OCI-LY7 (cell line): ENCODE measurements around the gene RAP1A.

Experiments
- EZH2phosphoT487 ChIP-seq: fragments of 200-600 bp; sonication (generic); IDR thresholded peaks from 2 replicates; pipeline ENCODE4 v1.6.1; 2018; ENCODE audit warnings: low read depth, borderline replicate concordance, mild to moderate bottlenecking, mixed run types, antibody characterized with exemption, low read length, moderate library complexity, mixed read lengths
- TF ChIP-seq, protein P1 (sequence below): fragments of 200-600 bp; sonication (generic); conservative IDR thresholded peaks from 2 replicates; pipeline ENCODE4 v1.5.1; 2014; ENCODE audit warnings: mild to moderate bottlenecking, antibody characterized with exemption, low read length, moderate library complexity, mixed read lengths

DNA sequence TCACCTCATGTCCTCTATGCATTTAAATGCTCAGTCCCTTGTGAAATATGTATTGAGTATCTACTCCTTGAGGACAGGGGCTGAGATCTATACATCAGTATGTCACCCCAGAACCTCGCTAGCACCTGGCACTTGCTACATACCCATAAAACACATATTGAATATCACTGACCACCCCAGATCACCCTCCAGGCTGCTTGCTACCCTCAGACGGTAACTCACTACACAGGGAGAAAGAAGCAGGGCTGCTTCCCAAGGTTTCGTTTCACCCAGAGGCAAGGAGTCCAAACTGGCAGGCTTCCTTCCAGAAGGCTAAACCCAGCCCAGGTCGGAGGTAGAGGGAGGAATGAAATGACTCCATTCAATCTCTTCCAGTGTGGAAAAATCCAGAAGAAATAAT lies 111.1 kb downstream of the RAP1A start:
- TF ChIP-seq, protein P1, sequence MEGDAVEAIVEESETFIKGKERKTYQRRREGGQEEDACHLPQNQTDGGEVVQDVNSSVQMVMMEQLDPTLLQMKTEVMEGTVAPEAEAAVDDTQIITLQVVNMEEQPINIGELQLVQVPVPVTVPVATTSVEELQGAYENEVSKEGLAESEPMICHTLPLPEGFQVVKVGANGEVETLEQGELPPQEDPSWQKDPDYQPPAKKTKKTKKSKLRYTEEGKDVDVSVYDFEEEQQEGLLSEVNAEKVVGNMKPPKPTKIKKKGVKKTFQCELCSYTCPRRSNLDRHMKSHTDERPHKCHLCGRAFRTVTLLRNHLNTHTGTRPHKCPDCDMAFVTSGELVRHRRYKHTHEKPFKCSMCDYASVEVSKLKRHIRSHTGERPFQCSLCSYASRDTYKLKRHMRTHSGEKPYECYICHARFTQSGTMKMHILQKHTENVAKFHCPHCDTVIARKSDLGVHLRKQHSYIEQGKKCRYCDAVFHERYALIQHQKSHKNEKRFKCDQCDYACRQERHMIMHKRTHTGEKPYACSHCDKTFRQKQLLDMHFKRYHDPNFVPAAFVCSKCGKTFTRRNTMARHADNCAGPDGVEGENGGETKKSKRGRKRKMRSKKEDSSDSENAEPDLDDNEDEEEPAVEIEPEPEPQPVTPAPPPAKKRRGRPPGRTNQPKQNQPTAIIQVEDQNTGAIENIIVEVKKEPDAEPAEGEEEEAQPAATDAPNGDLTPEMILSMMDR, result no peak
- no peak for TF ChIP-seq EZH2phosphoT487
